HL-60 (cell line): Measurements from ENCODE around the gene FOXA2.

Source experiments
- DNase-seq, 2 experiments: peaks; one replicate each; pipeline ENCODE4 v3.0.0-alpha.2; 2010 to 2020; ENCODE audit warnings: low read depth in 1 of 2, low spot score in 1 of 2
- H3K27ac ChIP-seq: fragments of 250-450 bp; sonication (Bioruptor Pico); replicated peaks from 2 replicates; pipeline ENCODE4 v1.5.1; 2020; ENCODE audit warnings: mild to moderate bottlenecking, moderate library complexity
- H3K27me3 ChIP-seq: fragments of 250-450 bp; sonication (Bioruptor Pico); 2 replicates; pipeline ENCODE4 v1.5.1; 2021; ENCODE audit warnings: mild to moderate bottlenecking, moderate library complexity; ENCODE audit not compliant: insufficient read depth, poor library complexity, severe bottlenecking
- H3K4me3 ChIP-seq: replicated peaks from 2 replicates; pipeline ENCODE4 v1.5.1; 2011; ENCODE audit warnings: mild to moderate bottlenecking, control low read depth, low read length; ENCODE audit not compliant: insufficient read depth
- CTCF ChIP-seq: IDR thresholded peaks from one replicate; pipeline ENCODE4 v1.5.1; 2011; ENCODE audit warnings: low read length, control low read depth, inconsistent platforms; ENCODE audit not compliant: insufficient read depth
- GABPA ChIP-seq: IDR thresholded peaks from 2 replicates; pipeline ENCODE4 v1.6.1; 2012; ENCODE audit warnings: low read depth
- POLR2AphosphoS5 ChIP-seq: IDR thresholded peaks from 2 replicates; pipeline ENCODE4 v1.6.1; 2012; ENCODE audit warnings: low read depth
- SPI1 ChIP-seq: IDR thresholded peaks from 2 replicates; pipeline ENCODE4 v1.6.1; 2012; ENCODE audit warnings: low read depth, mild to moderate bottlenecking, borderline replicate concordance
- TF ChIP-seq, protein P1 (sequence below): IDR thresholded peaks from 2 replicates; pipeline ENCODE4 v1.6.1; 2012; ENCODE audit warnings: low read depth; ENCODE audit not compliant: insufficient replicate concordance

FOXA2 gene

GRCh38 chr20:22617160-22617559 lies 32.8 kb upstream of the FOXA2 start:
- no peak for DNase-seq
- Histone ChIP-seq H3K27me3 (peaks cover 10% of the 10 kb centered on the region), H3K4me3 (no peak overlapping the region), H3K27ac (no peak overlapping the region)
- TF ChIP-seq, protein P1, sequence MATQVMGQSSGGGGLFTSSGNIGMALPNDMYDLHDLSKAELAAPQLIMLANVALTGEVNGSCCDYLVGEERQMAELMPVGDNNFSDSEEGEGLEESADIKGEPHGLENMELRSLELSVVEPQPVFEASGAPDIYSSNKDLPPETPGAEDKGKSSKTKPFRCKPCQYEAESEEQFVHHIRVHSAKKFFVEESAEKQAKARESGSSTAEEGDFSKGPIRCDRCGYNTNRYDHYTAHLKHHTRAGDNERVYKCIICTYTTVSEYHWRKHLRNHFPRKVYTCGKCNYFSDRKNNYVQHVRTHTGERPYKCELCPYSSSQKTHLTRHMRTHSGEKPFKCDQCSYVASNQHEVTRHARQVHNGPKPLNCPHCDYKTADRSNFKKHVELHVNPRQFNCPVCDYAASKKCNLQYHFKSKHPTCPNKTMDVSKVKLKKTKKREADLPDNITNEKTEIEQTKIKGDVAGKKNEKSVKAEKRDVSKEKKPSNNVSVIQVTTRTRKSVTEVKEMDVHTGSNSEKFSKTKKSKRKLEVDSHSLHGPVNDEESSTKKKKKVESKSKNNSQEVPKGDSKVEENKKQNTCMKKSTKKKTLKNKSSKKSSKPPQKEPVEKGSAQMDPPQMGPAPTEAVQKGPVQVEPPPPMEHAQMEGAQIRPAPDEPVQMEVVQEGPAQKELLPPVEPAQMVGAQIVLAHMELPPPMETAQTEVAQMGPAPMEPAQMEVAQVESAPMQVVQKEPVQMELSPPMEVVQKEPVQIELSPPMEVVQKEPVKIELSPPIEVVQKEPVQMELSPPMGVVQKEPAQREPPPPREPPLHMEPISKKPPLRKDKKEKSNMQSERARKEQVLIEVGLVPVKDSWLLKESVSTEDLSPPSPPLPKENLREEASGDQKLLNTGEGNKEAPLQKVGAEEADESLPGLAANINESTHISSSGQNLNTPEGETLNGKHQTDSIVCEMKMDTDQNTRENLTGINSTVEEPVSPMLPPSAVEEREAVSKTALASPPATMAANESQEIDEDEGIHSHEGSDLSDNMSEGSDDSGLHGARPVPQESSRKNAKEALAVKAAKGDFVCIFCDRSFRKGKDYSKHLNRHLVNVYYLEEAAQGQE, result no peak
- TF ChIP-seq CTCF (no peak), POLR2AphosphoS5 (no peak), GABPA (no peak), SPI1 (no peak)

DNA sequence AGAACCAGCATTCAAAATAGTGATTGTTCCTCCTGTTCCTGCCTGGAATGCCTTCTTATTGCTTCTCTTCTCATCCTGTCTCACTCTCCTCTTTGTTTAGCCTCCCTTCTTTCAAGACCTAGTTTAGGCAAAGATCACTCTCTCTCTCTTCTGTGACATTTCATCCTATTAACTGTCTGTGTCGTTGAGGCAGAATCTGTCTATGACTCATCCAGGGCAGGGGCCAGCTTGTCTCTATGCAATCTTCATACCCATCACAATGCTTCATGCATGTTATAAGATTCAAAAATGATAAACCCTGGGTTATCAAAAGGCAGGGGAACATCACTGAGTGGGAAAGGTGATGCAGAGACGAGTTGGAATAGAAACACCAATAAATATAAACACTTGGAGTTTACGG lies 32.2 kb upstream of the FOXA2 start:
- H3K4me3 ChIP-seq, result no peak overlapping the region
- peaks cover 10% of the 10 kb centered on the region for H3K27me3 ChIP-seq
- DNase-seq, result no peak
- no peak overlapping the region for H3K27ac ChIP-seq
- TF ChIP-seq GABPA (no peak), POLR2AphosphoS5 (no peak), SPI1 (no peak), CTCF (no peak)
- TF ChIP-seq, protein P1, result no peak

DNA sequence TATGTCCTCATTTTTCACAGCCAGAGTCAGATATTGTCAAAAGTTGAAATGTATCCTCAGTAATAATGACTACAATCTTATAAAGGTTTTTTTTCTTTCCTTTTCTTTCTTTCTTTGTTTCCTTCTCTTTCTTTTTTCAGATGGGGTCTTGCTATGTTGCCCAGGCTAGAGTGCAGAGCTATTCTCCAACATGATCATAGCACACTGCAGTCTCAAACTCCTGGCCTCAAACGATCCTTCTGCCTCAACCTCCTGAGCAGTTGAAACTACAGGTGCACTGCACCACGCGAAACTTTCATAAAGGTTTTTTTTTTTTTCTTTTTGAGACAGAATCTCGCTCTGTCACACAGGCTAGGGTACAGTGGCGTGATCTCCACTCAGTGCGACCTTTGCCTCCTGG lies 31.1 kb upstream of the FOXA2 start:
- peaks cover 7% of the 10 kb centered on the region for H3K27me3 ChIP-seq
- no peak for TF ChIP-seq POLR2AphosphoS5
- no peak for TF ChIP-seq SPI1
- no peak for TF ChIP-seq GABPA
- TF ChIP-seq, protein P1, result no peak
- TF ChIP-seq CTCF, result no peak
- no peak overlapping the region for H3K4me3 ChIP-seq
- no peak for DNase-seq
- H3K27ac ChIP-seq, result no peak overlapping the region
